Measurements from ENCODE around the gene GTPBP8. TPM values are rescaled to one million over a fixed set of nuclear protein-coding genes. Genes with fewer than 3 reads are reported as not detected.

Gene GTPBP8
- total and polyA plus RNA-seq, 2 of the 13 experiments (the other 11 are each of a cell fraction or from before 2014, with no cell fraction given) = 12.5 to 16.7 TPM

DNA sequence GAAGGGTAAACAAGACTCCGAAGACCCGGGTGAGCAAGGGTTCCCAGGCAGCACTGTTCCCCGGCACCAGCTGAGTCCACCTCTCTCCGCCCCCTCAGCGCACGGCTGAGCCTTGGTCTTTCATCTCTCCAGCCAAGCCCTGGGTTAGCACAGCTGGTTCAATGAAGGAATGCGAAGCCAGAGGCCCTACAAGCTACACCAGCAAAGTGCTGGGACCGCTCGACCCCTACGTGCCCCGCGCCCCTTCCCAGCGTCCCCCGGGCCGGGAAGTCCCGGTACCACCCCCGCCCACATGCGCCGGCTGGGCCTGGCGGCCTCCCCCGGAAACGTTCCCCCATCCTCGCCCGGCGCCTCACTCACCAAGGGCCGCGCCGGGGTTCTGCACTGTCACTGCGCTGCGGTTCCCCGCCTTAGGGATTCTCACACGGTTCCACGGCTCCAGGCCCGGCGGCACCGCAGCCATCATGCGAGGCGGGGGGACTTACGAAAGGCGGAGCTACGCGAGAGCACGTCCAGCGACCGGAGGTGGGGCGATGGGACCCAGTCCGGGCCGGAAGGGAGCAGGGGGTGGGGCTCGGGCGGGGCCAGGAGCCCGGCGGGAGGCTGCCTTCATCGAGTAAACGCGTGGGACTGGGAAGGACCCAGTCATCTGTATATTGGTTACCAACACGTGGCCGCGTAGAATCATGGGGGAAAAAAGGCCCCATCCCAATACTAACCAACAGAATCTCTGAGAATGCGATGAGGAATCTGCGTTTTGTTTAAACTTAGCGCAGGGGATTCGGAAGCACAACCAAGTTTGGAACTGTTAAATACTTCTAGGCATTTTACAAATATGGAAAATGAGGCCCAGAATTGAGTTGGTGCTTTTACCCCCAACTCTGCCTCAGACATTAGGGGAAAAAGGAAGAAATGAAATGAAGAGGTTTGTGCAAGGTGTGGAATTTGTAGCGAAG lies 28.7 kb downstream of the GTPBP8 start (continued):
- TF ChIP-seq ZNF296 (CRISPR knock-in tag; conservative IDR thresholded peaks at IDR 0.05) = no peak; the same call in 1 of the 2 replicates
- TF ChIP-seq, protein P1, sequence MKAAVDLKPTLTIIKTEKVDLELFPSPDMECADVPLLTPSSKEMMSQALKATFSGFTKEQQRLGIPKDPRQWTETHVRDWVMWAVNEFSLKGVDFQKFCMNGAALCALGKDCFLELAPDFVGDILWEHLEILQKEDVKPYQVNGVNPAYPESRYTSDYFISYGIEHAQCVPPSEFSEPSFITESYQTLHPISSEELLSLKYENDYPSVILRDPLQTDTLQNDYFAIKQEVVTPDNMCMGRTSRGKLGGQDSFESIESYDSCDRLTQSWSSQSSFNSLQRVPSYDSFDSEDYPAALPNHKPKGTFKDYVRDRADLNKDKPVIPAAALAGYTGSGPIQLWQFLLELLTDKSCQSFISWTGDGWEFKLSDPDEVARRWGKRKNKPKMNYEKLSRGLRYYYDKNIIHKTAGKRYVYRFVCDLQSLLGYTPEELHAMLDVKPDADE (CRISPR knock-in tag; IDR thresholded peaks at IDR 0.05) = no peak
- TF ChIP-seq ZNF550 (CRISPR knock-in tag; IDR thresholded peaks at IDR 0.05; ENCODE audit: borderline replicate concordance) = peak; percentile 65; the same call in 1 of the 2 replicates
- 0 out of 2 replicates have a peak, but pooled peaks have one; percentile 50 for TF ChIP-seq ZNF510 (CRISPR knock-in tag; IDR thresholded peaks at IDR 0.05; ENCODE audit: low read depth)
- peak; percentile 50; the same call in 1 of the 2 replicates for TF ChIP-seq ZMYM3 (CRISPR knock-in tag; IDR thresholded peaks at IDR 0.05)
- TF ChIP-seq HNRNPH1 (optimal IDR thresholded peaks at IDR 0.05; ENCODE audit: low read depth, low read length) = no peak
- TF ChIP-seq PLRG1 (conservative IDR thresholded peaks at IDR 0.05) = no peak
- TF ChIP-seq, protein P2, sequence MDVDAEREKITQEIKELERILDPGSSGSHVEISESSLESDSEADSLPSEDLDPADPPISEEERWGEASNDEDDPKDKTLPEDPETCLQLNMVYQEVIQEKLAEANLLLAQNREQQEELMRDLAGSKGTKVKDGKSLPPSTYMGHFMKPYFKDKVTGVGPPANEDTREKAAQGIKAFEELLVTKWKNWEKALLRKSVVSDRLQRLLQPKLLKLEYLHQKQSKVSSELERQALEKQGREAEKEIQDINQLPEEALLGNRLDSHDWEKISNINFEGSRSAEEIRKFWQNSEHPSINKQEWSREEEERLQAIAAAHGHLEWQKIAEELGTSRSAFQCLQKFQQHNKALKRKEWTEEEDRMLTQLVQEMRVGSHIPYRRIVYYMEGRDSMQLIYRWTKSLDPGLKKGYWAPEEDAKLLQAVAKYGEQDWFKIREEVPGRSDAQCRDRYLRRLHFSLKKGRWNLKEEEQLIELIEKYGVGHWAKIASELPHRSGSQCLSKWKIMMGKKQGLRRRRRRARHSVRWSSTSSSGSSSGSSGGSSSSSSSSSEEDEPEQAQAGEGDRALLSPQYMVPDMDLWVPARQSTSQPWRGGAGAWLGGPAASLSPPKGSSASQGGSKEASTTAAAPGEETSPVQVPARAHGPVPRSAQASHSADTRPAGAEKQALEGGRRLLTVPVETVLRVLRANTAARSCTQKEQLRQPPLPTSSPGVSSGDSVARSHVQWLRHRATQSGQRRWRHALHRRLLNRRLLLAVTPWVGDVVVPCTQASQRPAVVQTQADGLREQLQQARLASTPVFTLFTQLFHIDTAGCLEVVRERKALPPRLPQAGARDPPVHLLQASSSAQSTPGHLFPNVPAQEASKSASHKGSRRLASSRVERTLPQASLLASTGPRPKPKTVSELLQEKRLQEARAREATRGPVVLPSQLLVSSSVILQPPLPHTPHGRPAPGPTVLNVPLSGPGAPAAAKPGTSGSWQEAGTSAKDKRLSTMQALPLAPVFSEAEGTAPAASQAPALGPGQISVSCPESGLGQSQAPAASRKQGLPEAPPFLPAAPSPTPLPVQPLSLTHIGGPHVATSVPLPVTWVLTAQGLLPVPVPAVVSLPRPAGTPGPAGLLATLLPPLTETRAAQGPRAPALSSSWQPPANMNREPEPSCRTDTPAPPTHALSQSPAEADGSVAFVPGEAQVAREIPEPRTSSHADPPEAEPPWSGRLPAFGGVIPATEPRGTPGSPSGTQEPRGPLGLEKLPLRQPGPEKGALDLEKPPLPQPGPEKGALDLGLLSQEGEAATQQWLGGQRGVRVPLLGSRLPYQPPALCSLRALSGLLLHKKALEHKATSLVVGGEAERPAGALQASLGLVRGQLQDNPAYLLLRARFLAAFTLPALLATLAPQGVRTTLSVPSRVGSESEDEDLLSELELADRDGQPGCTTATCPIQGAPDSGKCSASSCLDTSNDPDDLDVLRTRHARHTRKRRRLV (CRISPR knock-in tag; IDR thresholded peaks at IDR 0.05) = peak; percentile 37; the same call in 1 of the 2 replicates
- peak; percentile 62; the same call in 1 of the 2 replicates for TF ChIP-seq ZBTB38 (CRISPR knock-in tag; IDR thresholded peaks at IDR 0.05)
- TF ChIP-seq U2AF2 (IDR thresholded peaks at IDR 0.05; ENCODE audit: low read depth, low read length) = no peak
- TF ChIP-seq, protein P3, sequence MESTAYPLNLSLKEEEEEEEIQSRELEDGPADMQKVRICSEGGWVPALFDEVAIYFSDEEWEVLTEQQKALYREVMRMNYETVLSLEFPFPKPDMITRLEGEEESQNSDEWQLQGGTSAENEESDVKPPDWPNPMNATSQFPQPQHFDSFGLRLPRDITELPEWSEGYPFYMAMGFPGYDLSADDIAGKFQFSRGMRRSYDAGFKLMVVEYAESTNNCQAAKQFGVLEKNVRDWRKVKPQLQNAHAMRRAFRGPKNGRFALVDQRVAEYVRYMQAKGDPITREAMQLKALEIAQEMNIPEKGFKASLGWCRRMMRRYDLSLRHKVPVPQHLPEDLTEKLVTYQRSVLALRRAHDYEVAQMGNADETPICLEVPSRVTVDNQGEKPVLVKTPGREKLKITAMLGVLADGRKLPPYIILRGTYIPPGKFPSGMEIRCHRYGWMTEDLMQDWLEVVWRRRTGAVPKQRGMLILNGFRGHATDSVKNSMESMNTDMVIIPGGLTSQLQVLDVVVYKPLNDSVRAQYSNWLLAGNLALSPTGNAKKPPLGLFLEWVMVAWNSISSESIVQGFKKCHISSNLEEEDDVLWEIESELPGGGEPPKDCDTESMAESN (CRISPR knock-in tag; conservative IDR thresholded peaks at IDR 0.05) = peak; percentile 88
- 0 out of 2 replicates have a peak, but pooled peaks have one; percentile 47 for TF ChIP-seq ZSCAN22 (CRISPR knock-in tag; IDR thresholded peaks at IDR 0.05)
- no peak for TF ChIP-seq ZSCAN30 (CRISPR knock-in tag; IDR thresholded peaks at IDR 0.05)
- TF ChIP-seq ZNF703 (CRISPR knock-in tag; IDR thresholded peaks at IDR 0.05; ENCODE audit: borderline replicate concordance) = peak; percentile 41; the same call in 1 of the 2 replicates
- TF ChIP-seq, protein P4, sequence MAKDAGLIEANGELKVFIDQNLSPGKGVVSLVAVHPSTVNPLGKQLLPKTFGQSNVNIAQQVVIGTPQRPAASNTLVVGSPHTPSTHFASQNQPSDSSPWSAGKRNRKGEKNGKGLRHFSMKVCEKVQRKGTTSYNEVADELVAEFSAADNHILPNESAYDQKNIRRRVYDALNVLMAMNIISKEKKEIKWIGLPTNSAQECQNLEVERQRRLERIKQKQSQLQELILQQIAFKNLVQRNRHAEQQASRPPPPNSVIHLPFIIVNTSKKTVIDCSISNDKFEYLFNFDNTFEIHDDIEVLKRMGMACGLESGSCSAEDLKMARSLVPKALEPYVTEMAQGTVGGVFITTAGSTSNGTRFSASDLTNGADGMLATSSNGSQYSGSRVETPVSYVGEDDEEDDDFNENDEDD (CRISPR knock-in tag; IDR thresholded peaks at IDR 0.05; ENCODE audit: borderline replicate concordance) = peak; percentile 83; the same call in 1 of the 2 replicates
- TF ChIP-seq ZNF556 (CRISPR knock-in tag; IDR thresholded peaks at IDR 0.05; ENCODE audit: borderline replicate concordance) = peak; percentile 93
- no peak for TF ChIP-seq MEIS2 (CRISPR knock-in tag; IDR thresholded peaks at IDR 0.05)
- TF ChIP-seq, protein P5, sequence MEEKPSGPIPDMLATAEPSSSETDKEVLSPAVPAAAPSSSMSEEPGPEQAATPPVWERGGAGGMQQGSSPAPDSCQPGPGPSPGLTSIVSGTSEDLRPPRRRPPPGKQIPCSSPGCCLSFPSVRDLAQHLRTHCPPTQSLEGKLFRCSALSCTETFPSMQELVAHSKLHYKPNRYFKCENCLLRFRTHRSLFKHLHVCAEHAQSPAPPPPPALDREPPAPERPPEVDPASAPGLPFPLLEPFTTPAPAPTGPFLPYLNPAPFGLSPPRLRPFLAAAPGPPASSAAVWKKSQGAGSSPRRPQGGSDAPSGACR (CRISPR knock-in tag; IDR thresholded peaks at IDR 0.05) = no peak
